NCI-H2171 (cell line): ENCODE results near the gene PARD6G.

Experiments used
- DNase-seq: peaks from one replicate; lab custom pipeline; 2025; lab: John Stamatoyannopoulos, UW

Gene PARD6G

GRCh38 chr18:80108121-80108536 lies 139.2 kb downstream of the PARD6G start:
- no peak for DNase-seq

GRCh38 chr18:80107426-80107825 lies 139.9 kb downstream of the PARD6G start:
- no peak for DNase-seq
